Mucosa of stomach (tissue), 1 donor: ENCODE results near the gene SIGLEC6.

Experiments used
- H3K27me3 ChIP-seq: one replicate; pipeline ENCODE4 v1.7.0; 2013; ENCODE audit warnings: mild to moderate bottlenecking, low read length; ENCODE audit not compliant: control insufficient read depth, insufficient read depth
- H3K36me3 ChIP-seq: one replicate; pipeline ENCODE4 v1.7.0; 2013; ENCODE audit warnings: low read length; ENCODE audit not compliant: control insufficient read depth, insufficient read depth
- H3K4me1 ChIP-seq: one replicate; pipeline ENCODE4 v1.7.0; 2013; ENCODE audit warnings: mild to moderate bottlenecking, low read length; ENCODE audit not compliant: control insufficient read depth, insufficient read depth
- H3K4me3 ChIP-seq: one replicate; pipeline ENCODE4 v1.7.0; 2013; ENCODE audit warnings: low read length
- H3K9ac ChIP-seq: one replicate; pipeline ENCODE4 v1.7.0; 2013; ENCODE audit warnings: mild to moderate bottlenecking, low read length, moderate library complexity
- H3K9me3 ChIP-seq: one replicate; pipeline ENCODE4 v1.7.0; 2013; ENCODE audit warnings: mild to moderate bottlenecking, low read length, moderate library complexity; ENCODE audit not compliant: control insufficient read depth
- donor health status: Pancreatic carcinoma.

SIGLEC6 gene

DNA sequence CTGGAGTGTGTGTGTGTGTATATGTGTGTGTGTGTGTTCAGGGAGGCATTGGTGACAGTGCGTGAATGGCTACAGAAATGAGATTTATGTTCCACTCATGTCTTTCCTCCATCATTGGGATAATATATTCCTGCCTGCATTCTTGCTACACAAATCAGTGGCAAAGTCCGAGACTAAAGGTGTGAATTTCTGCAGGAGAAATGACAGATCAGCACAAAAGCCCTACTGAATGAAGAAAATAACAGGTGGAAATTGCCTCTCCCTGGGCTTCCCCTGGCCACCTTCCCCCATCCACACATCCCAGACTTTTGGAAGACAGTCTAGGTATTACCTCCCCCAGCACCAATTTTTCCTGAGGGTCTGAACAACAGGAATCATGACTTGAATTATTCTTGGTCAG, 10.1 kb downstream of the SIGLEC6 start:
- Histone ChIP-seq H3K27me3 (no peaks in the 10 kb centered on the region), H3K4me1 (no peaks in the 10 kb centered on the region), H3K9me3 (no peaks in the 10 kb centered on the region), H3K36me3 (no peaks in the 10 kb centered on the region), H3K4me3 (no peak overlapping the region), H3K9ac (no peak overlapping the region)

DNA sequence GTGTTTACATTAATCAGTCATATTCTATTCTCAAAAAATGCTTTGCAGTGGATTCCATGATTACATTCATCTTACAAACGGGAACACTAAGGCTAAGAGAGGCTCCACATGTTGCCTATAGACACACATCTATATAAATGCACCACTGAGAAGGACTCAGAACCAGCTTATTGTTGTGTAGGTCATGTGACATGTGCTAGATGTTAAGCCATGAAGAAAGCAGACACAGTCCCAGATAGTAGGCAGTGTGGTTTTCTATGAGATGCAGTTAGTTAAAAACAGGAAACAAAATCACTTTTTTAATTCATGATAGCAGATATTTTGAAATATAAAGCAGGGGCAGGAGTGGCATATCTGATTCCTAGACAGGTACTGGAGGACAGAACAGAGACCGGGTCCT, 10.7 kb downstream of the SIGLEC6 start:
- no peak overlapping the region for H3K4me3 ChIP-seq

DNA sequence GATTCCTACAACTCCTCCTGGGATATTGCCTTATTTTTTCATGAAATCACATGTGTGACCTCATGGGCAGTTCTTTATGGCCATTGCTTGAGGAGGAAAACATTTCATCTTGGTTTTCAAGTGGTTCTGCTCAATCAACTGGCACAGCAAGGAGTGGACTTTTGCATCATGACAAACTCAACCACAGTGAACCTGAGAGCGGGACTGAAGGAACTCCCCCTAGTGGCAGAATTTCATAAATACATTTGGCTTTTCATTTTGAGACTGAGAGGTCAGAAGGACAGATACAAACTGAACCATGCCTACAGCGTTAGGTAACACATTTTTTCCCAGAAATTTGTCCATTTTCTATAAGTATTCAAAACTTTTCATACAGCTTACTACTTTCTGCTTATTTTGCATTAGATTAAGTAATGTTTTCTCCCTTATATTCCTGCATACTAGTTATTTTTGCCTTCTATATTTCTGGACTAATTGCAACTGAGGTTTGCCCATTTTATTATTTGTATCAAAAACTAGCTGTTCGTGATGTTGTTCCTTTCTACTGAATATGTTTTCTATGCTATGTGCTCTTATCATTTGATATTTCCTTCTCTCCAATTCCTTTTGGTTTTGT, 16.5 kb downstream of the SIGLEC6 start:
- Histone ChIP-seq H3K4me3 (no peak overlapping the region), H3K9me3 (no peaks in the 10 kb centered on the region), H3K27me3 (no peaks in the 10 kb centered on the region), H3K9ac (no peak overlapping the region), H3K4me1 (no peaks in the 10 kb centered on the region), H3K36me3 (no peaks in the 10 kb centered on the region)

More for the DNA sequence above, 10.7 kb downstream of the SIGLEC6 start:
- Histone ChIP-seq H3K36me3 (no peaks in the 10 kb centered on the region), H3K4me1 (no peaks in the 10 kb centered on the region), H3K9me3 (no peaks in the 10 kb centered on the region), H3K27me3 (no peaks in the 10 kb centered on the region), H3K9ac (no peak overlapping the region)

DNA sequence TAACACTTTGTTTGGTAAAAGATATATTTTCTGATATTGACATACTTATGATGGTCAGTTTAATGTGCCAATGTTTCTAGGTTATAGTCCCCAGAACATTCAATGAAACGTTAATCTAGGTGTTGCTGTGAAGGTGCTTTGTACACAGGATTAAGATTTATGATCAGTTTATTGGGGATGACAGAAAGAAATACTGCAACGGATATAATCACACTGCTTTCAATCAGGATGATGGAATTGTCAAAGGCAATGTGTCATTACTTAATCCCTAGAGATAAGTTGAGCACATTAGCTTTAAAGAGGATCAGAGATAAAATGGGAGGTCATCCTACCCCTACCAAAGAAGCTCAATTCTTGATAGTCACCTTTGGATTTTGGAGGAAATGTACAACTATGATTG, 17.5 kb downstream of the SIGLEC6 start:
- no peaks in the 10 kb centered on the region for H3K4me1 ChIP-seq
- H3K9ac ChIP-seq: no peak overlapping the region
- no peaks in the 10 kb centered on the region for H3K27me3 ChIP-seq
- H3K36me3 ChIP-seq: no peaks in the 10 kb centered on the region
- H3K4me3 ChIP-seq: no peak overlapping the region
- H3K9me3 ChIP-seq: no peaks in the 10 kb centered on the region

DNA sequence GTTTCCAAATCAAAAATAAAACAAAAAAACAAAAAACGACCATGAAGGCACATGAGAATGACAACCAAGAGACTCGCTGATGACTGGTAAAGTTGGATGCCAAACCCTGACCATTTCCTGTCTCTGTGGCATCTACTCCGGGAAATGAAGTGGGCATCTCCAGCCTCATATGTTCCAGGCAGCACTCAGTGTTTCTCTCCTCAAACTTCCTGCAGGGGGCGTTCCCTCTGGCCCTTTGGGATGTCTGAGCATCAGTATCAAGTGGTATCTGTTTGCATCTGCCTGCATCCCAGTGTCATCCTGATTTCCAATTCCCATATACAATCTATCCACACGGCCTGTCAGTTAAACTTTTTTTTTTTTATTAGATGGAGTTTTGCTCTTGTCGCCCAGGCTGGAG, 20.1 kb downstream of the SIGLEC6 start:
- H3K9ac ChIP-seq: no peak overlapping the region
- H3K27me3 ChIP-seq: no peaks in the 10 kb centered on the region
- no peaks in the 10 kb centered on the region for H3K9me3 ChIP-seq
- peaks cover 16% of the 10 kb centered on the region for H3K4me1 ChIP-seq
- no peak overlapping the region for H3K4me3 ChIP-seq
- no peaks in the 10 kb centered on the region for H3K36me3 ChIP-seq

DNA sequence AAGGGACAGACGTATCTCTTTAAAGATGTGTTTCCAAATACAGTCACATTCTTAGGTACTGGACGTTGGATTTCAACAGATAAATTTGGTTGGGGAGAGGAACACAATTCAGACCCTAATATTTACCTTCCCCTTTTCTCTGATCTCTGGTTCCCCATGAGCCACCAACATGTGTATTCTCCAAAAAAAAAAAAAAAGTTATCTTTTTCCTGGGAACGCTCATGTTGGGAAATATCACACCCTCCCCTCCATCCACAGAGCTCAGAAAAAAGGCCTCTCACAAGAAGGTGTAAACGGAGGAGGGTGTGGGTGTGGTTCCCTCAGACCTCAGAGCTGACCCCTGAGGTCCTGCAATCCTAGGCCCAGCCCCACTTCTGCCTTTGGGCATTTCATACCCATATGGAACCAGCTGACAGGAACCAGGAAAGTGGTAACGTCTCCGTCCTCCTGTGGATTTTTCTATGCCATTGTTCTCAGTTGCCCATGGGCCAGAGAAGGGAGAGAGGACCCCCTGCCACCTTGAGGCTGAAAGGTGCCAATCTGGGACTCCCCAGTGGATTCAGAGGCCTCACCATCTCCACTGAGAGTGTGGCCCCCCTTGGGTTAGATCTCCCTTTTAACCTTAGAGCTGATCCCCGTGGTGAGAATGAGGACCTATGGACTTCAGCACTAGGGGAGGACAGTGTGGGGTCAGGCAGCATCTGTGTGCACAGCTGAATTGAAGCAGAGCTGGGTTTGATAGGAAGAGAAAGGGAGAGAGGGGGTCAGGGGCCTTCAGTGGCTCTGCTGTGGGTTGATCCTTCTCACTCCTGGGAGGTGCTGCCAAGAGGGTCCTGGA, 21.4 kb downstream of the SIGLEC6 start:
- no peaks in the 10 kb centered on the region for H3K9me3 ChIP-seq
- no peaks in the 10 kb centered on the region for H3K36me3 ChIP-seq
- peaks cover 16% of the 10 kb centered on the region for H3K4me1 ChIP-seq
- H3K4me3 ChIP-seq: no peak overlapping the region
- no peaks in the 10 kb centered on the region for H3K27me3 ChIP-seq
- H3K9ac ChIP-seq: no peak overlapping the region

DNA sequence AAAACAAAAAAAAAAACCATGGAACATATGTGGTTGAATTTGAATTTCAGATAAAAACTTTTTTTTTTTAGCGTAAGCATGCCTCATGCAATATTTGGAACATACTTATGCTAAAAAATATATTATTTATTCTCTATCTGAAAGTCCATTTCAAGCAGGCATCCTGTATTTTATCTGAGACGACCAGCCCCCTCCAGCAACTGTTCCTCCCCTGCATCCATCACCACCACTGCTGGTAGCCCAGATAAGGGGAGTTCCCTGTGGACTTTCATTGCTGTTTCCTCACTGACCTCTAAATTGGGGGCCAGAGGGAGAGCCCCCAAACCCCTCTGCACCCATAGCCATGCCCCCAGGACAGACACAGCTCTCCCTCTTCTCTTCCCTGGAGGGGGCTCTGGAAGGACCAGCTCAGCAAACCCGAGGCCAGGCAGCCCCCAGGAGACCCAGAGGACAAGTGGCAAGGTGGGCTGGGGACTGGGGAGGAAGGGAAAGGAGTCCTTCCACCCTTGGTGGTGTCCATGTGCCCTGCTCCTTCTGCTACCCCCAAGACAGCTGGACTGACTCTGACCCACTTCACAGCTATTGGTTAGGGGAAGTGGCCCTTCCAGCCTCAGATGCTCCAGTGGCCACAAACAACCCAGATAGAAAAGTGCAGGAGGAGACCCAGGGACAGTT, 23.3 kb downstream of the SIGLEC6 start:
- no peaks in the 10 kb centered on the region for H3K9me3 ChIP-seq
- H3K4me3 ChIP-seq: no peak overlapping the region
- peaks cover 16% of the 10 kb centered on the region for H3K4me1 ChIP-seq
- H3K36me3 ChIP-seq: no peaks in the 10 kb centered on the region
- no peak overlapping the region for H3K9ac ChIP-seq
- no peaks in the 10 kb centered on the region for H3K27me3 ChIP-seq

DNA sequence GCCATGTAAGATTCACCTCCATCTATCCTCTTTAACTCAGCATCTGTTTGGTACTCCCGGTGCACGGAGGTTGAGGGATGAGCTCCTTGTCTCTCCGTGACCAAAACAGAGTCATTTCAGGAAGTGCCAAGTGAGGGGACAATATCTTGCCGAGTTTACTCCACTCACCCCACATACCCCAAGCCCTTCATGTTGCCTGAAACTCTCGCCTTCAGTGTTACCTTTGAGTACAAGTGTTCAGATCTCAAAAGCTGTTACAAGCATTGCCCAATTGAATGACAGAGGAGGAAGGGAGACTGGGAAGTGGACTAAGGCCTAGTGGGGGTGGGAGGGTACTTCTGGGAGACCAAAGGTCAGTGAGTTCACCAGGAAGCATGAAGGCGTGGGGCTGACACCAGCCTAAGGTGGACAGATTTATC, 23.8 kb downstream of the SIGLEC6 start:
- Histone ChIP-seq H3K9me3 (no peaks in the 10 kb centered on the region), H3K36me3 (no peaks in the 10 kb centered on the region), H3K27me3 (no peaks in the 10 kb centered on the region), H3K4me3 (no peak overlapping the region), H3K4me1 (peaks cover 16% of the 10 kb centered on the region), H3K9ac (no peak overlapping the region)

DNA sequence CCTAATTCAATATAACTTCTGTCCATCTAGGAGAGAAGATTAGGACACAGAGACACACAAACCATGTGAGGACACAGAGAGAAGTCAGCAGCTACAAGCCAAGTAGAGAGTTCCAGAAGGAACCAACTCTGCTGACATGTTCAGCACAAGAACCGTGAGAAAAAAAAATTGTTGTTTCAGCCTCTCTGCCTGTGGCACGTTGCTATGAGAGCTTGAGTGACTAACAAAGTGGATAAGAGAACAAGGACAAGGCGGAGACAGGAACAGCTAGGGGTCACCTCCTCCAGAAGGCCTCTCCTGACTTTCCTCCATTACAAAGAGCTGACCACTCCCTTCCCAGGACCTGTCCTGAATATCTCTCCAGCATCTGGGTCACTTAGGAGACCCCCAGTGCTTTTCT, 24.3 kb downstream of the SIGLEC6 start:
- Histone ChIP-seq H3K4me3 (no peak overlapping the region), H3K36me3 (no peaks in the 10 kb centered on the region), H3K4me1 (peaks cover 16% of the 10 kb centered on the region), H3K9me3 (no peaks in the 10 kb centered on the region), H3K27me3 (no peaks in the 10 kb centered on the region), H3K9ac (no peak overlapping the region)

DNA sequence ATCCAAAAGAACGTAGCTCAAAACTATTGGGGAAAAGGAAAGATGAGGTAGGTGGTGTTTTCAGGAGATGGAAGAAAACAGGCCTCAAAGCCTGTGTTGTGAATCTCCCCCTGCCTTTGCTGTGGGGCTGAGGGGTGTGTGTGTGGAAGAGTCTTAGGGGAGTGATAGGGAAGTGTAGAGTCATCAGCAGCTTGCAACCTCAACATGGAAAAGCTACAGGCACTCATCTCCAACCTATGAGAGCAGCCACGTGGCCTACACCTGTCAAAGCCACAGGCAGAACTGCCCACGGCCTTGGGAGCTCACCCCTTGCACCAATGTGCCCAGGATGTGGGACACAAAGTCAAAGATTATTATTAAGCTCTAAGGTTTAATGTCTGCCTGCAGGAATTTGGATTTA, 25.6 kb downstream of the SIGLEC6 start:
- peaks cover 16% of the 10 kb centered on the region for H3K4me1 ChIP-seq
- H3K27me3 ChIP-seq: no peaks in the 10 kb centered on the region
- H3K36me3 ChIP-seq: no peaks in the 10 kb centered on the region
- H3K9me3 ChIP-seq: no peaks in the 10 kb centered on the region
- no peak overlapping the region for H3K9ac ChIP-seq
- H3K4me3 ChIP-seq: no peak overlapping the region

DNA sequence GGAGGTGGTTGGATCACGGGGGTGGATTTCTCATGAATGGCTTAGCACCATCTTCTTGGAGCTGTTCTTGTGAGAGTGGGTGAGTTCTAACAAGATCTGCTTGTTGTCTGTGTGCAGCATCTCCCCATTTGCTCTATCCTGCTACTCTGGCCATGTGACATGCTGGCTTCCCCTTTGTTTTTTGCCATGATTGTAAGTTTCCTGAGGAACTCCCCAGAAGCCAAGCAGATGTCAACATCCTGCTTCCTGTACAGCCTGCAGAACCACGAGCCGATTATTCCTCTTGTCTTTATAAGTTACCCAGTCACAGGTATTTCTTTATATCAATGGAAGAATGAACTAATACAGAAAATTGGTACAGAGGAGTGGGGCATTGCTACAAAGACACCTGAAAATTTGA, 27.6 kb downstream of the SIGLEC6 start:
- H3K9me3 ChIP-seq: no peaks in the 10 kb centered on the region
- no peaks in the 10 kb centered on the region for H3K36me3 ChIP-seq
- no peaks in the 10 kb centered on the region for H3K27me3 ChIP-seq
- peaks cover 16% of the 10 kb centered on the region for H3K4me1 ChIP-seq
- no peak overlapping the region for H3K9ac ChIP-seq
- no peak overlapping the region for H3K4me3 ChIP-seq

DNA sequence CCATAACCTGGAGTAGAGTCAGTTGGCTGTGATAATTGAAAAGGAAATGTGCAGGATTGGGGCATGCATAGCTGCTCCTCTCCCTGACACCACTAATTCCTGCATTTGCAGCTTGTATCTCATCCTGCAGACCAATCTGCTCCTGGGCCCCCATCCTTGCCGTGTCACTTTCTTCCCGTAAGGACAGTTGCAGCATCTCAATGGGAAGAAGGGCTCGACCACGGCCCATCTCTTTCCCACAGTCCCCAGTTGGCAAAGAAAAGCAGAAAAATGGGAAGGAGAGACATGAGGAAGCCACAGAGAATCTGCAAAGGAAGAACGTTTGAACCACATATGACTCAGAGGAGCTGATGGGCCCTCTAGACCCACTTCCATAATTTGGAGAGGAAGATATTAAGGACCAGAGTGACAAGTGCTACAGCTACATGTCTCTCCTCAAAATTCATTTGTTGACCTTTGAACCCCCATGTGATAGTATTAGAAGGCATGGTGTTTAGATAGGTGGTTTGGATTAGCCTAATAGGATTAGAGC, 28.1 kb downstream of the SIGLEC6 start:
- H3K4me1 ChIP-seq: peaks cover 15% of the 10 kb centered on the region
- H3K9ac ChIP-seq: no peak overlapping the region
- H3K27me3 ChIP-seq: no peaks in the 10 kb centered on the region
- no peak overlapping the region for H3K4me3 ChIP-seq
- H3K36me3 ChIP-seq: no peaks in the 10 kb centered on the region
- H3K9me3 ChIP-seq: no peaks in the 10 kb centered on the region
